Natural killer cell (primary cell): ENCODE data around the gene FBN1. TPM values are rescaled to one million over a fixed set of nuclear protein-coding genes. Genes with fewer than 3 reads are reported as not detected.

ENCODE experiments used
- ATAC-seq, 3 donors: fragments of 150-1000 bp in 2 of 3; fragments of 200-7000 bp in 1 of 3; cut with Tn5 transposase; 1 replicate in 1 of 3; 2 replicates in 2 of 3; pipeline ENCODE4 v1.10.0; 2021; ENCODE audit warnings: mild to moderate bottlenecking in 2 of 3, moderate library complexity in 2 of 3
- DNase-seq, 2 donors: peaks; one replicate each; pipeline versions ENCODE4 v3.0.0 to v3.0.0-alpha.2; 2013 to 2021; ENCODE audit warnings: mixed read lengths in 1 of 2
- H3K27ac ChIP-seq: one replicate; pipeline ENCODE4 v1.5.1; 2013; ENCODE audit warnings: mild to moderate bottlenecking, low read length
- H3K27me3 ChIP-seq: one replicate; pipeline ENCODE4 v1.6.1; 2013; ENCODE audit warnings: low read length; ENCODE audit not compliant: control insufficient read depth, insufficient read depth
- H3K36me3 ChIP-seq: one replicate; pipeline ENCODE4 v1.6.1; 2013; ENCODE audit warnings: low read length; ENCODE audit not compliant: control insufficient read depth, insufficient read depth
- H3K4me1 ChIP-seq: one replicate; pipeline ENCODE4 v1.6.1; 2013; ENCODE audit warnings: low read length; ENCODE audit not compliant: control insufficient read depth, insufficient read depth
- H3K4me3 ChIP-seq: one replicate; pipeline ENCODE4 v1.5.1; 2013; ENCODE audit warnings: low read length
- H3K9me3 ChIP-seq: one replicate; pipeline ENCODE4 v1.6.1; 2013; ENCODE audit warnings: low read length; ENCODE audit not compliant: control insufficient read depth, insufficient read depth
- H3K27ac Mint-ChIP-seq, 2 donors: one replicate each; pipeline ENCODE4 v1.8.0; 2022; ENCODE audit warnings: mild to moderate bottlenecking in 2 of 2, mixed read lengths in 2 of 2, moderate library complexity in 1 of 2
- H3K27me3 Mint-ChIP-seq, 2 donors: one replicate each; pipeline ENCODE4 v1.8.0; 2022; ENCODE audit warnings: low read depth in 2 of 2, mixed read lengths in 2 of 2
- H3K36me3 Mint-ChIP-seq: one replicate; pipeline ENCODE4 v1.8.0; 2022; ENCODE audit warnings: mixed read lengths
- H3K4me1 Mint-ChIP-seq, 2 donors: one replicate each; pipeline ENCODE4 v1.8.0; 2022; ENCODE audit warnings: mixed read lengths in 2 of 2
- H3K4me3 Mint-ChIP-seq: one replicate; pipeline ENCODE4 v1.8.0; 2022; ENCODE audit warnings: mild to moderate bottlenecking, moderate library complexity, mixed read lengths
- H3K9me3 Mint-ChIP-seq, 2 donors: one replicate each; pipeline ENCODE4 v1.8.0; 2022; ENCODE audit warnings: mixed read lengths in 2 of 2
- CTCF ChIP-seq: fragments of 200-600 bp; IDR thresholded peaks from one replicate; pipeline ENCODE4 v1.8.0; 2022; ENCODE audit warnings: antibody characterized with exemption
- WGBS: methylation state at CpG from one replicate; pipeline ENCODE4 v1.1.7; 2013; ENCODE audit warnings: missing lambda C conversion rate; ENCODE audit not compliant: insufficient coverage; 5-methylcytosine and 5-hydroxymethylcytosine counted together
- intact Hi-C: fragments of 100-400 bp; cut with micrococcal nuclease; formaldehyde crosslinking; loops from one replicate; pipeline ENCODE4 v1.14.2; 2022
- total RNA-seq, 4 donors: library from RNA; stranded (reverse); fragments of 120-200 nt in 1 of 4; gene quantifications; one replicate each; pipeline versions ENCODE4 v1.2.3 to v1.2.4, GENCODE V29; 2013 to 2022

FBN1 gene
- total RNA-seq, 3 donors from 2014 or later (not counting 1 experiment from before 2014, with no cell fraction given) = 0.33 to 0.54 (median 0.33) TPM

GRCh38 chr15:48638963-48639362, 6.5 kb downstream of the FBN1 start:
- no peak for TF ChIP-seq CTCF
- ATAC-seq (no peak), DNase-seq (no peak)
- WGBS = 90% methylated on average over 2 of the region's 2 CpGs
- peaks cover 2% of the 10 kb centered on the region for H3K27me3 ChIP-seq
- Mint-ChIP-seq H3K27ac (no peak overlapping the region), H3K4me3 (no peak overlapping the region), H3K27me3 (peaks cover 24 to 30% of the 10 kb centered on the region in 2 donors), H3K4me1 (no peaks in the 10 kb centered on the region), H3K36me3 (no peaks in the 10 kb centered on the region), H3K9me3 (no peaks in the 10 kb centered on the region)
- no peaks in the 10 kb centered on the region for H3K9me3 ChIP-seq
- H3K27ac ChIP-seq = no peak overlapping the region
- no peaks in the 10 kb centered on the region for H3K4me1 ChIP-seq
- intact Hi-C loops = no loop called here
- H3K36me3 ChIP-seq = no peaks in the 10 kb centered on the region
- no peak overlapping the region for H3K4me3 ChIP-seq

GRCh38 chr15:48637639-48638038, 7.9 kb downstream of the FBN1 start:
- no peak overlapping the region for H3K4me3 ChIP-seq
- TF ChIP-seq CTCF = no peak
- no peak overlapping the region for H3K27ac Mint-ChIP-seq
- H3K36me3 Mint-ChIP-seq = no peaks in the 10 kb centered on the region
- peaks cover 17 to 18% of the 10 kb centered on the region in 2 donors for H3K27me3 Mint-ChIP-seq
- WGBS = 93% methylated on average over 2 of the region's 2 CpGs
- no peak overlapping the region for H3K27ac ChIP-seq
- no peak overlapping the region for H3K4me3 Mint-ChIP-seq
- H3K4me1 Mint-ChIP-seq = no peaks in the 10 kb centered on the region
- H3K4me1 ChIP-seq = no peaks in the 10 kb centered on the region
- no peaks in the 10 kb centered on the region for H3K36me3 ChIP-seq
- DNase-seq (no peak), ATAC-seq (no peak)
- no peaks in the 10 kb centered on the region for H3K27me3 ChIP-seq
- intact Hi-C loops = no loop called here
- no peaks in the 10 kb centered on the region for H3K9me3 Mint-ChIP-seq
- no peaks in the 10 kb centered on the region for H3K9me3 ChIP-seq

GRCh38 chr15:48636511-48636910, 9.0 kb downstream of the FBN1 start:
- intact Hi-C loops = no loop called here
- H3K27ac Mint-ChIP-seq = no peak overlapping the region
- no peaks in the 10 kb centered on the region for H3K4me1 Mint-ChIP-seq
- H3K9me3 ChIP-seq = no peaks in the 10 kb centered on the region
- no peak overlapping the region for H3K27ac ChIP-seq
- DNase-seq = no peak
- H3K4me3 Mint-ChIP-seq = no peak overlapping the region
- H3K9me3 Mint-ChIP-seq = no peaks in the 10 kb centered on the region
- WGBS = 88% methylated on average over 3 of the region's 5 CpGs
- H3K27me3 Mint-ChIP-seq = peaks cover 12 to 13% of the 10 kb centered on the region in 2 donors
- H3K36me3 ChIP-seq = no peaks in the 10 kb centered on the region
- no peaks in the 10 kb centered on the region for H3K36me3 Mint-ChIP-seq
- TF ChIP-seq CTCF = no peak
- no peaks in the 10 kb centered on the region for H3K27me3 ChIP-seq
- no peak overlapping the region for H3K4me3 ChIP-seq
- no peak for ATAC-seq
- H3K4me1 ChIP-seq = no peaks in the 10 kb centered on the region

DNA sequence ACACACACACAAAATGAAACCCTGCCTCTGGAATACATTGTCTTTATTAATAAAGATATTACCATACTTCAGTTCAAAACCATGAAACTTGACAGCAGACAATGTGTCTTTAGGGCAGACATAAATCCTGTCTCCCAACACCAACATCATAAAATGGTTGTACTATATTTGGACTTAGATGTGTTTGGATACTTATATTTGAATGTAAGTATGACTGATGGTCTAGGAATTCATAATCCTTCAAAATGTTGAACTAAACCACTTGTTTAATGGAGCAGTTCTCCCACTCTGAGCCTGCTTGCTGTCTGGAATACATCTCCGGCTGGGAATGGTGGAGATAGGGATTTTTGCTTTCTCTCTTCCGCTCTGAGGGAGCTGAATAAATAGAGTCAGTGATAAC, 10.6 kb downstream of the FBN1 start:
- Mint-ChIP-seq H3K27ac (no peak overlapping the region), H3K9me3 (no peaks in the 10 kb centered on the region), H3K27me3 (peaks cover 7% of the 10 kb centered on the region in 2 donors), H3K4me3 (no peak overlapping the region), H3K36me3 (no peaks in the 10 kb centered on the region), H3K4me1 (no peaks in the 10 kb centered on the region)
- WGBS = 100% methylated on average over 1 of the region's 2 CpGs
- H3K9me3 ChIP-seq = no peaks in the 10 kb centered on the region
- DNase-seq (no peak), ATAC-seq (no peak)
- no peaks in the 10 kb centered on the region for H3K27me3 ChIP-seq
- H3K27ac ChIP-seq = no peak overlapping the region
- no peaks in the 10 kb centered on the region for H3K36me3 ChIP-seq
- H3K4me1 ChIP-seq = no peaks in the 10 kb centered on the region
- intact Hi-C loops = no loop called here
- no peak for TF ChIP-seq CTCF
- H3K4me3 ChIP-seq = no peak overlapping the region
